ENCODE results near the gene TTYH2.
A peak's percentile ranks its signal among the peaks of the same experiment; 100 is the strongest.

The TTYH2 gene

DNA sequence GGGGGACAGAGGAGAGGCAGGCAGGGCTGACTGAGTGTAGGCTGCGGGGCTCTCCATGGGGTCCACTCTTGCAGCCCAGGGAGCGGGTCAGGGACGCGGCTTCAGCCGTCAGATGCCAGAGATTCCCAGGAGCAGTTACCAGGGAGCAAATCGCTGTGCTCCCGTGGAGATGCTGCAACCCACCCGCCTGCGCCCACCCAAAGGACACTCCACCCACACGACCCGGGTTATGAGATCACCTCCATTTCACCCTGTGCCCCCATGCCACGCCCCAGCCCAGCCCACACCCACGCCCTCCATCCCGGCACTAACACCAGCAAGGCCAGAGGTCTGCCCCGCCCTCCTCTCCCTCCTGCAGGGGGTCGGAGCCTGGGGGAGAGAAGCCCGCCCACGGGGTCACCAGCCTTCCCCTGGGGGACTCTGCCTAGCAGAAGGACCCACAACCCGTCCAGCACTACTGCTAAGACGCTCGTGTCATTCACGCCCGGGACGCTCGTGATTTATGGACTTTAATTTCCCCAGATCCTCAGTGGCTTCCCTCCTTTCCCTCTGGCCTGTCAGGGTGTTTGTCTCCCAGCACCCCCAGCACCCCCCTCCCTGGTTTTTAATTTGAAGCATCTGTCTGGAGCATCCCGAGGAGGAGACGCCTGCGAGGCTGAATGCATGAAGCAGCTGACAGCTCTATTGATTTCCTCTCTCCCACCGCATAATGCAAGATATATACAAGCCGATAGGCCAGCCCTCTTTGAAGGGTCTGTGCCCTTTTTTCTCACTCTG is 16.6 kb upstream of the TTYH2 start:
- DNase-seq, result no peak

DNA sequence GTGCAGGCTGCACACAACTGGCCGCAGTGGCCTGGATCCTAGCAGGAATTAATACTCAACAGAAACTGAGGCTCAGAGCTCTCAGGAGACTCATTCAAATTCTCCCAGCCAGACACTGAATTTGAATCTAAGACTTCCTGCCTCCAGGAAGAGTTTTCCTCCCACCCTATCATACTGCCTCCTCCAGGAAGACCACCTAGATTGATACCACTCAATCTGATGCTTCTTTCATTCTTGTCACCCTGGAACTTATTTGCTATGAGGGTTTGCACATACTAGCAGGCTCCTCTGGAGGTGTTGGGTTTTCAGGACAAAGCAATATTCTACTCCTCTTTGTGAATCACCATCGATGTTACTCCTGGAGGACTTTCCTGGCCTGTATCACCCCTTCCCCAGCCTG is 15.6 kb upstream of the TTYH2 start:
- no peak for DNase-seq

GRCh38 chr17:74198694-74199093 is 14.7 kb upstream of the TTYH2 start:
- DNase-seq, result no peak

- peak; percentile 68 for DNase-seq
These were observed 13.9 kb upstream of the TTYH2 start for GRCh38 chr17:74199306-74200092.

GRCh38 chr17:74200112-74200511 is 13.3 kb upstream of the TTYH2 start:
- DNase-seq, result no peak

DNA sequence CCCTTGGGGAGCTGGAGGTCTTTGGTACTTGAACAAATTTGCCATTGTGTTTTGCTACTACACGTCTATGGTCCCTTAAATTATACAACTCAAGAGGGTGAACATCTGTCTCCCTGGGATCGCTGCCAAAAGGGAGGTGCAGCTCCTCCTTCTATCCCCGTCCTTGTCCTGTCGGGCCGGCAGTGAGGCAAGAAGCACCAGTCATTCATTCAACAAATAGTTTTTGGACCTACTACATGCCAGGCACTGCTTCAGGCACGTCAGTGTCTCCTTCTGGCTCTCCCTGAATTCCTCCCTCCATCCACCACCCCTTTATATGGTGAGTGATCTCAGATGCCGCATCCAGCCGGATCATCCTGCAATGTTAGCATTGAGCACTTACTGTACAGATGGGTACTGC is 12.1 kb upstream of the TTYH2 start:
- no peak for DNase-seq

- no peak for DNase-seq
These were observed 11.4 kb upstream of the TTYH2 start for GRCh38 chr17:74201948-74202347.

DNA sequence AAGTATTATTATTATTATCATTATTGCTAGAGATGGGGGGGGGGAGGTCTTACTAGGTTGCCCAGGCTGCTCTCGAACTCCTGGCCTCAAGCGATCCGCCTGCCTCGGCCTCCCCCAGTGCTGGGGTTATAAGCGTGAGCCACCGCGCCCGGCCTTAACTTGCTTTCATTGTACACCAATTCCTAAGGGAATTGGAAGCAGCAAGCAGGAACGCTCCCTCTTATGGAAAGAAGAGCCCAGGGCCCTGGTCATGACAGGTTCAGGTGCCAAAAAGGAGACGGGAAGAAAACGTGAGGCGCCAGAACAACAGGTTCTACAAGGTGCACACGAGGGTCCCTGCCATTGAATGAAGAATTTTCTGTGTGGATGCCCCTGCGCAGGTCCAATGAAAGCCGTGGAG is 10.4 kb upstream of the TTYH2 start:
- no peak for DNase-seq

DNA sequence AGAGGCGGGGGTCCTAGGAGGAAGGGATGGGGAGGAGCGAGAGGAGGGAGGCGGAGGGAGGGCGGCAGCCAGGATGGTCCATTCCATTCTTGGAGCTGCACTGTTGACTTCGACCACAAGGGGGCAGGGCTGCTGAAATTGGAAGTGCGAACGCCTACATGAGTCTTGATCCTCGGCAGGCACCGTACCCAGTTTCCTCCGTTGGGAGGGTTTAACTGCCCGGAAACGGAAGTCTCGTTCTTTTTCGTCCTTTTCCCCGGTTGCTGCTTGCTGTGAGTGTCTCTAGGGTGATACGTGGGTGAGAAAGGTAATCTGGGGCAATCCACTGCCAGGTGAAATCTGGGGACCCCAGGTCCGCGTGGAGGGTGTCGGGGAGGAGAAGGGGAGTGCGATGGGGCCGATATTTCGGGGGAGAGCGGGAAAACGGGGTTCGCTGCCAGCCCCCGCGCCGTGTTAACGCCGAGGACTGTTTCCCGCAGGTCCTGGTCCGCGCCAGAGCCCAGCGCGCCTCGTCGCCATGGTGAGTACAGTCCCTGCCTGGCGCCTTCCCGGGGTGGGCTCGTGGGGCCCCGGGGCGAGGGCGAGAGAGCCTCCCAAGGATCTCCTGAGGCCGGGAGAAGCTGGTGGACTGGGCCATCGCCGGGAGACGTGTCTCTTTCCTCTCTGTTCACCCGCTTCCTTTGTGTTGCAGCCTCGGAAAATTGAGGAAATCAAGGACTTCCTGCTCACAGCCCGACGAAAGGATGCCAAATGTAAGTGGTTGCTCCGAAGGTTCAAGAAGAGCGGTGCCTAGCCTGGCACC is 9.7 kb upstream of the TTYH2 start, which contains the start of gene RPL38:
RPL38 (plus strand) TSS at position 240 of the 802 bp plus-strand sequence; CDS start at position 518, 278 bp downstream.
- DNase-seq, result peak; percentile 96

DNA sequence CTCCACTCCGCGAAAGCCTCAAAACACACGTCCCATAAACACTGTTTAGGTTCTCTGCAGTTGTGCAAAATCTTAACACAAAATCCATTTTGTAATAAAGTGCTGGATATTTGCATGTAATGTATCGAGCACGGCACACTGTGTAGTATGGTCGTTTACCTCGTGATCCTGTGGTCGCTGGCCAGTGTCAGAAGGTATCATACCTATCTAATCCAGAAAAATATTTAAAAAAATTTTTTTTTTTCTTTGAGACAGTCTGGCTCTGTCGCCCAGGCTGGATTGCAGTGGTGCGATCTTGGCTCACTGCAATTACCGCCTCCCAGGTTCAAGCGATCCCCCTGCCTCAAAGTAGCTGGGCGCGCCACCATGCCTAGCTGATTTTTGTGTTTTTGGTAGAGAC is 8.9 kb upstream of the TTYH2 start:
- DNase-seq, result no peak

DNA sequence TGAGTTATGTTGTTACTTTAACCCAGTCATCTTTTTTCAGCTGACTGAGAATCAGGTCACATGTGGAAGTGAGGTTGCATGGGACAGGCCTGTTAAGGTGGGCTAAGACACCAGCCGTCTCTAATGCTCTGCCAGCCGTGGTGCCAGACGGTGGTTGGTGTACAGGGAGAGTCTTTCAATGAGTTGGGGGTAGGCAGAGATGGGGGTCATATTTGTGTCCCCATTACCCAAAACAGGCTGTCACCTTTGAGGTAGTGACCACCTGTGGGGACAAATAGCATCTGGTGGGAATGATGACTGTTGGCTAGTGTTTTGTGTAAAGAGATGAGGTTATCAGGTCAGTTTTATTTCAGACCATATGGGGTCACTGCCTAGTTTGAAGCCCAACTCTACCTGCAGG is 8.1 kb upstream of the TTYH2 start:
- DNase-seq, result no peak

DNA sequence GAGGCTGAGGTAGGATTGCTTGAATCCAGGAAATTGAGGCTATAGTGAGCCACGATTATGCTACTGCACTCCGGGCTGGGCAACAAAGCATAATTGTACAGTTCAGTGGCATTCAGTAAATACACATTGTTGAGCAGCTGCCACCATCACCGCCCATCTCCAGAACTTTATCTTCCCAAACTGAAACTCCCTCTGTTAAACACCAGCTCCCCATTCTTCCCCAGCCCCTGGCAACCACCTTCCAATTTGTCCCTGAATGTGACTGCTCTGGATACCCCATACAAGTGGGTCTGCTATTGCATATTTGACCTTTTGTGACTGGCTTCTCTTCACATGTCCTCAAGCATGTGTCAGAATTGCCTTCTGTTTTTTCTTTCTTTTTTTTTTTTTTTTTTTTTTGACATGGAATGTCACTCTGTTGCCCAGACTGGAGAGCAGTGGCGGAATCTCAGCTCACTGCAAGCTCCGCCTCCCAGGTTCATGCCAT is 7.0 kb upstream of the TTYH2 start:
- no peak for DNase-seq

GRCh38 chr17:74210191-74211140 is 2.9 kb upstream of the TTYH2 start:
- DNase-seq, result peak; percentile 79

- no peak for DNase-seq
These were observed 2.0 kb upstream of the TTYH2 start for GRCh38 chr17:74211141-74211911.

DNA sequence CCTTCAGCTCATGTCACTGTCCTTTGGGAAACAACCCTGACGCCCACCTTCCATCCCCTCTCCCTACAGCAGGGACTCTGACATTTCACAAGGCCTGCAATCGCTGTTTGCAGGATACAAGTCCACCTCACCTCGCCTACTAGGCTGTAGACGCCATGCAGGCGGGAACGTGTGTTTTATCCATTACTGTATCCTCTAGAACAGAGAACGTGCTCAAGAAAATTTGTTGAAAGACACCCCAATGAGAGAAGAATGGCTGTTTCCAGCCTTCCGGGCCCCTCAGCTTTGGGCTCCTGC is 1.5 kb upstream of the TTYH2 start:
- DNase-seq, result no peak

- no peak for DNase-seq
These were observed 1.0 kb upstream of the TTYH2 start for GRCh38 chr17:74212209-74212912.

GRCh38 chr17:74213861-74214391 is 555 bp downstream of the TTYH2 start:
- no peak for DNase-seq

DNA sequence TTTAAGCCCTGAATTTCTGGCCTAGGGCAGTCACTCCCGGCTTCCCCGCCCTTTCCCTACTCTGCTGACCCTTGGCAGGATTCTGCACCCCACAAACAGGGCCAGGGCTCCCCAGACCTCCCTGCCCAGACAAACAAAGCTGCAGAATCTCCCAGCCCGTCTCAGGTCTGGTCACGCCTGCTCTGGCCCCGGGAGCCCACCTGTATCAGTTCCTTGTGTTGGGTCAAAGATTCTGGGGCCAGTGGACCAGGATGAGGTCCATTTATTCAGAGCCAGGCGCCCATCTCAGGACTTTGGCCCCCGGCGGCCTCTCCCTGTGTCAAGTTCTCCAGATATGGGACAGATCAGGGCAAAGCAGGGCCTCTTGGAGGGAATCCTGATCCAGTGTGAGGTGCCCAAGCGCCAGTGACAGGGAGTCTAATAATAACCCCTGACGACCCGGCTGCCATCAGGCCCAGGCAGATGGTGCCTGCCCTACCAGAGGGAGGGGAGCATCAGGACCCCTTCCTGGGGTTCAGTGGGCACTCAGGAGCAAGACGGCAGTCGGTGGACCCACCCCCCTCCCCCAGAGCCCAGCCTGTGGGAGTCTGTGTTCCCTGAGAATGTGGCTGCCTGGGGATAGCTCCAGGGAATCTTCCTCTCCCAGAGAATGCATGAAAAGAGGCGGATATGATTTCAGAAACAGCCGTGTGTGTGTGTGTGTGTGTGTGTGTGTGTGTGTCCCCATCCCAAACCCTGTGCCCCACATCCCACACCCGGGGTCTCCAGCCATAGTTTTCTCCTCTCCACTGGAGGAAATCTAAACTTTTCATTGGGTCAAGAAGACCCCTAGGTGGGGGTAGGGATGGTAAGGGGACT is 1.3 kb downstream of the TTYH2 start:
- DNase-seq, result no peak

GRCh38 chr17:74215342-74215727 is 2.0 kb downstream of the TTYH2 start:
- DNase-seq, result no peak

- DNase-seq, result no peak
These were observed 3.1 kb downstream of the TTYH2 start for GRCh38 chr17:74216505-74216904.

All from activated CD8-positive, alpha-beta memory T cell treated with anti-CD3 and anti-CD28 coated beads, Interleukin-2, amount 50 U/mL, for 4 hours (primary cell).